ENCODE results near the gene CLTC. TPM values are rescaled to one million over a fixed set of nuclear protein-coding genes. Genes with fewer than 3 reads are reported as not detected.

CLTC gene
- total RNA-seq, 1 experiment from 2014 or later: 434 TPM

- DNase-seq (ENCODE audit: low read depth): no peak
Measured at GRCh38 chr17:59678918-59679317, 59.2 kb downstream of the CLTC start.

- DNase-seq (ENCODE audit: low read depth): no peak
Measured at GRCh38 chr17:59680314-59680713, 60.6 kb downstream of the CLTC start.

- no peak for DNase-seq (ENCODE audit: low read depth)
Measured at GRCh38 chr17:59683283-59683682, 63.6 kb downstream of the CLTC start.

DNA sequence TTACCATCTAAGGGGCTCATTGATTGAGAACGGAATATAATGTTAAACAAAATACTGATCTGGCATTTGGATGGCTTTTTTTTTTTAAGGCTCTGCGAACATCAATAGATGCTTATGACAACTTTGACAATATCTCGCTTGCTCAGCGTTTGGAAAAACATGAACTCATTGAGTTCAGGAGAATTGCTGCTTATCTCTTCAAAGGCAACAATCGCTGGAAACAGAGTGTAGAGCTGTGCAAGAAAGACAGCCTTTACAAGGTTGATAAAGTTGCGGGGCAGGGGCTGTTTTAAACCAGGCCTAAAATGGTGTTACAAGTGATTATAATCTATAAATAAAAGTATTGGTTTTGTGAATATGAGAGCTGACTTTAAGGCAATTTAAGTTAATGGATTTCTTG is 65.3 kb downstream of the CLTC start:
- DNase-seq (ENCODE audit: low read depth): no peak

DNA sequence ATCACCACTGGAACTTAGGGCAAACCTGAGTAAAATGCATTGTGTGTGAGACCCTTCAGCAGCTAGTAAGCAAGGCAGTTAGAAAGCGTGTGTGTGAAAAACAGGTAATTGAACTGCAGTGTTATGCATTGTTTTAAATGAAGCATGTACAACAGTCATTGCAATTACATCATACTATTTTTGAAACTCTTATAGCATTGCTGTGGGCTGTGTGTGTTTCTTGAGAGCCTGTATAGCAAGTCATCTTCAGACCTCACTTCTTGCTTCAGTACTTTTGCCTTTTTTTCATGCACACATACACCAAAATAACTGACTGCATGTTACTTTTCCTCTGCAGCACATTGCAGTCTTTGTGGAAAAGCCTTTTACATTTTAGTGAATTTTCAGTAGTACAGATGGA is 68.3 kb downstream of the CLTC start:
- no peak for DNase-seq (ENCODE audit: low read depth)

GRCh38 chr17:59688496-59688895 is 68.8 kb downstream of the CLTC start:
- DNase-seq (ENCODE audit: low read depth): no peak

DNA sequence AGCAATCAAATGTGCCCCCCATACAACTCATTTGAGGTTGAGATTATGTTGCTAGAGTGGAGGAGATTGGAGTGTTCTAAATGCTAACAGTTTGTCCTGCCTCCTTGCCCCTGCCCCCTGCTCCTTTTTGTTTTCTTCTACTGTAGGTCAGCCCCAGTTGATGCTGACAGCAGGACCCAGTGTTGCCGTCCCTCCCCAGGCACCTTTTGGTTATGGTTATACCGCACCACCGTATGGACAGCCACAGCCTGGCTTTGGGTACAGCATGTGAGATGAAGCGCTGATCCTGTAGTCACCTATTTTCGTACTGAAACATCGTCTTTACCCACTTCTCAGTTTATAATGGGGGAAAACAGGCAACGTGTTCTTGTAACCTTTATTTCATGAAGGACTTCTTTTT is 73.9 kb downstream of the CLTC start:
- DNase-seq (ENCODE audit: low read depth): no peak

DNA sequence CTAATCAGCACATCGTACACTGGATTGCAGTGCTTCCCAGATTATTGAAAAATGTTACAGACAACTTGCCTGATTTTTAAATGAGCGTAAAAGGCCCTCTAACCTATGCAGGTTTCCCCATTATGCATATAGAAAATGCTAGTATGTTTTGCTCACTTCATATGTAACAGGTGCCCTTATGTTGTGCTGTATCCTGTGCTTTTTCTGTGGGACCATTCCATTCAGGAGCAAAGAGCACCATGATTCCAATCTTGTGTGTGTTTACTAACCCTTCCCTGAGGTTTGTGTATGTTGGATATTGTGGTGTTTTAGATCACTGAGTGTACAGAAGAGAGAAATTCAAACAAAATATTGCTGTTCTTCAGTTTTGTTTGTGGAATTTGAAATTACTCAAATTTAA is 74.6 kb downstream of the CLTC start:
- DNase-seq (ENCODE audit: low read depth): no peak

DNA sequence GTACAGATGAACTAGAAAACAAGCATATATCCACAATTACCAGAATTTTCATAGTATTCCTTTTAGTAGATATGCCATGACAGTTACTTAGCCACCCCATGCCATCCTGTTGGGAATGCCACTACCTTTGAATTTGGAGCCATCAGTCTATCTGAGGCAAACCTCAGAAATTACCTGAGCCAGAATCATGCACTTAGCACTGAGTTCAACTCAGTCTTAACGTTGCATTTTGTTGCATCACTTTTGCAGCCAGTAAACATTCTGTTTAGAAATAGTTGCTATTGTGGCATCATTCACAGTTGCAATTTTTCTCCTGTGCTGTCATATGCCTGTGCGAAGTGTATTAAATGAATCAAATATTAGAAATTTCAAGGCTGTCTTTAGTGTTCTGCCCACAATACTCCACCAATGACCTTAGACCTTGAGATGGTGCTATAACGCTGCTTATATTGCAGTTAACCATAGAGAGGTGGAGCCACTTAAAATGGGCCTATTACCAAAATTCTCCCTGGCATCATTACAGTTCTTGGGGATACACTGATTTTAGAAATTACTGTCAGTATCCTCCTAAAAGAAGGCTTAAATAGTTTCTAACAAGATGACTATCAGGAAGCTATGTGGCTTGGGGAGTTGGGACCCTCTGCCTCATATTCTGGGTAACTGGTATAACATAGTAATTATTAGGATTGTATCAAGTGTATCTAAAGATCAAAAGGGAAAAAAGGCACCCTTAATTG is 76.4 kb downstream of the CLTC start:
- DNase-seq (ENCODE audit: low read depth): no peak

DNA sequence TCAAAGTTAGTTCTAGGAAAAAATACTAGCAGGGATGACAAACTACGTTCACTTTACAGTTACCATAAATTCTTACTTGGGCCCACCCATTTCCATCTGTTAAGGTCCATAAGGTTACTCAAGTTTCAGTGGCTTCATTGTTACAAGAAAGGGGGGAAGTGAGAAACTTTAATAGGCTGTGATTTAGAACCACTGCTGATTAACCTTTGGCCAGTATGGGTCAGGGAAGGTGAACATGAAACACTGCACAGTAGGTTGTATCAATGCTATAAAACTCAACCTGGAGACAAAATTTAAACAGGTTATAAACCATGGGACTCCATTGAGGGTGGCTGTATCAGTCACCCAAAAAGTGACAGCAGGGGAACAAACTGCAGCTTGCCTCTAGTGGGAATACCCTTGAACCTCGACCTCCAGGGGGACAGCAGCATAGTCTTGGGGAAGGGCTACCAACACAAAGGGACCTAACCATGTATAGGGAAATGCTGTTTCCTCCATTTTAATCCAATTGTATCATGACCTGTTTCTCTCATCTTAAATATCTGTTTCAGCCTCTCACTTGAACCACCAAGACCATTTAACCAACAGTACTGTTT is 77.1 kb downstream of the CLTC start:
- DNase-seq (ENCODE audit: low read depth): no peak

- DNase-seq (ENCODE audit: low read depth): no peak
Measured at GRCh38 chr17:59698143-59698542, 78.4 kb downstream of the CLTC start.

DNA sequence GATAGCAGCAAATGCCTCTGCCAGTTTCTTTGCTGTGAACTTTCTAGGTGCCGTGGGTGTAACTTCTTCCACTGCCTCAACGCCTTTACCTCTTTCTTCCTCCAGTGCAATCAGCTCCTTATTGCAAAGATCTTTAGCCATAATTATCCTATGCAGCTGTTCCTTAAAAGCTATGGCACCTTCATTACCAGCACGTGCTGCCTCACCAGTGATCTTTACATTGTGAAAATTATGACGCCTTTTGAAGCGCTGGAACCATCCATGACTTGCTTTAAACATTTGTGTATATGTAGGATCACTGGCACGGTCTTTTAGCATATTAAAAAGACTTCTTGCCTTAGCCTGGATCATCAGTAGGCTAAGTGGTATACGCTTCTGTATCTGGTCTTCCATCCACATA is 79.5 kb downstream of the CLTC start:
- DNase-seq (ENCODE audit: low read depth): no peak

DNA sequence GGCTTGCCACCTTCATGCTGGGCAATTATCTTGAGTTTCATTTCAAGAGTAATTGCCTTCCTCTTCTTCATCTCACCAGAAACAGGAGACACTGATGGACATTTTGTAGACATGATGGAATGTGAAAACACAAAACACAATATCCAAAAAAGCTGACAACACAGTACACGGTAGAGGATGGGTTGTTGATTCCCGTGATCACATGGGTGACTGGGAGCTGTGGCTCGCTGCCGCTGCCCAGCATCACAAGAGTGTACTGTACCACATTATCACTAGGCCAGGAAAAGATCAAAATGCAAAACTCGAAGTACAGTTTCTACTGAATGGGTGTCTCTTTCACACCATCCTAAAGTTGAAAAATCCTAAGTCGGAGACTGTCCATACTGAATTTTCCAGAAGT is 80.1 kb downstream of the CLTC start:
- DNase-seq (ENCODE audit: low read depth): no peak

DNA sequence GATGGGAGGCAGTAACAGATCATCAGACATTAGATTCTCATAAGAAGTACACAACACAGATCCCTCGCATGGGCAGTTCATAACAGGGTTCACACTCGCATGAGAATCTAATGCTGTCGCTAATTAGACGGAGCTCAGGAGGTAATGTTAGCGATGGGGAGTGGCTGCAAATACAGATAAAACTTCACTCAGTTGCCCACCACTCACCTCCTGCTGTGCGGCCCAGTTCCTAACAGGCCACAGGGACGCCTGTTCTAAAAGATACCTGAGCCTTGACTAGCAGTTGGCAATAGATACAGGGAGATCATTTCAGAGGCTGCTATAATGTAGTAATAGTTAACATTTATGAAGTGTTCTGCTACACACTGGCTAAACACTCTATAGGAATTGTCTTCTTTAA is 82.6 kb downstream of the CLTC start:
- no peak for DNase-seq (ENCODE audit: low read depth)

GRCh38 chr17:59707149-59707970 is 87.7 kb downstream of the CLTC start, which contains the start of the genes PTRH2 and VMP1:
TSS of gene PTRH2 (minus strand) at chr17:59707430. CDS start at chr17:59697978, 9,452 bp downstream.
TSS of gene VMP1 (plus strand) at chr17:59707654. CDS start at chr17:59731447, 23,793 bp downstream.
- DNase-seq (ENCODE audit: low read depth): peak; percentile 100

- DNase-seq (ENCODE audit: low read depth): no peak
Measured at GRCh38 chr17:59707971-59708430, 88.3 kb downstream of the CLTC start.

GRCh38 chr17:59711936-59712335 is 92.2 kb downstream of the CLTC start:
- DNase-seq (ENCODE audit: low read depth): no peak

GRCh38 chr17:59712862-59713261 is 93.2 kb downstream of the CLTC start:
- no peak for DNase-seq (ENCODE audit: low read depth)

DNA sequence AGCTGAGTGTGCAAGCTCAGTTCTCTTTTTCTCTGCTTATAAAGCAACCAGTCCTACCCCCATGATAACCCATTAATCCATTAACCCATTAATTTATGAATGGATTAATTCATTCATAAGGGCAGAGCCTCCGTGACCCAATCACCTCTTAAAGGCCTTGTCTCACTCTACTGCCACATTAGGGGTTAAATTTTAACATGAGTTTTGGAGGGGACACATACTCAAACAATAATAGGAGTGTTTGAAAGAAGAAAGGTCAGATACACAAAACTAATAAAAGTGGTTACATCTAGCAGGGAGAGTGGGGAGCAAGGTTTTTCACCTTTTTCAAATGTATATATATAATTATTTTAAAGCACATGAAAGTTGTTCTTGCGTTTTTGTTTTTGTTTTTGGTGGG is 94.6 kb downstream of the CLTC start:
- no peak for DNase-seq (ENCODE audit: low read depth)

- DNase-seq (ENCODE audit: low read depth): no peak
Measured at GRCh38 chr17:59716427-59716826, 96.7 kb downstream of the CLTC start.

DNA sequence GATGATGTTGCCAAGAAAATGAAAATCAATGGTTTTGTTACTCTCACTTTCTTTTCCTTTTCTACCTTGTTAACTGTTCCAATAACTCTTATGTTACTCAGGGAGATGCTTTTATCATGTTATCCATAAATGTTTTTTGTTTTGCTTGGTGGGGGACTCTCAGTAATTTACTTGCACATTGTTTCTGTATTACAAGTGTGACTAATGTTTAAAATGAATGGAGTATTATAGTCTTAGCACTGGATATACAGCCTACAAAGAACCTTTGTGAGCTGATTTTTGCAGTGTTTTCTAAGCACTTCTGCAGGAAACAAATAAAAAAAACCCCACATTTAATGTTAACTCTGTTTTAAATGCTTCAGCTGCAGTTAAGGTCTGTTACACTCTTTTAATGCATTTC is 99.8 kb downstream of the CLTC start:
- no peak for DNase-seq (ENCODE audit: low read depth)

GRCh38 chr17:59722623-59723022 is 102.9 kb downstream of the CLTC start:
- DNase-seq (ENCODE audit: low read depth): no peak

Data from LHCN-M2 (cell line).